ENCODE results near the gene TLDC2.
"Not testable (repeated sequence)": the region's sequence is repeated elsewhere in the genome, so short reads cannot be mapped to it uniquely, and the experiment has no call there.

Gene TLDC2

DNA sequence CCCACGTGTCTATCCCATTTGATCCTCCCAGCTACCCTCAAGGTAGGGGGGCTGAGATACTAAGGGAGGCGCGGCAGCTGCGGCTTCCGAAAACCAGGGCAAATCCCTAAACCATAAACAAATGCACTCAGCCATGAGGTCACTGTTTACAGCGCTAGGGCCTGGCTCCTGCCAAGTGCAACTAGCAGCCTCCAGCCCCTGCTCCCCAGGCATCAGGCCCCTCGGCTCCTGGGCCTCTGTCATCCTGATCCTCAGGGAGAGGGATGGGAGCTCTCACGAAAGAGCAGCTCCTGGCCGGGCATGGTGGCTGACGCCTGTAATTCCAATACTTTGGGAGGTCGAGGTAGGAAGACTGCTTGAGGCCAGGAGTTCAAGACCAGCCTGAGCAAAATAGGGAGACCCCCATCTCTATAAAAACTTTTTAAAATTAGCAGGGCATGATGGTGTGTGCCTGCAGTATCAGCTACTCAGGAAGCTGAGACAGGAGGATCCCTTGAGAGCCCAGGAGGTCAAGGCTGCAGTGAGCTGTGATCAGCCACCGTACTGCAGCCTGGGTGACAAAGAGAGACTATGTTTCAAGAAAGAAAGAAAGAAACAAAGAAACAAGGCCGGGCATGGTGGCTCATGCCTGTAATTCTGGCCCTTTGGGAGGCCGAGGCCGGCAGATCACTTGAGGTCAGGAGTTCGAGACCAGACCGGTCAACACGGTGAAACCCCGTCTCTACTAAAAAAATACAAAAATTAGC lies 42.5 kb upstream of the TLDC2 start:
- no peak overlapping the region for H3K4me3 ChIP-seq (ENCODE audit: control insufficient read depth, low read depth, low read length)
- DNase-seq (ENCODE audit: low read depth): no peak
- TF ChIP-seq, protein P1, sequence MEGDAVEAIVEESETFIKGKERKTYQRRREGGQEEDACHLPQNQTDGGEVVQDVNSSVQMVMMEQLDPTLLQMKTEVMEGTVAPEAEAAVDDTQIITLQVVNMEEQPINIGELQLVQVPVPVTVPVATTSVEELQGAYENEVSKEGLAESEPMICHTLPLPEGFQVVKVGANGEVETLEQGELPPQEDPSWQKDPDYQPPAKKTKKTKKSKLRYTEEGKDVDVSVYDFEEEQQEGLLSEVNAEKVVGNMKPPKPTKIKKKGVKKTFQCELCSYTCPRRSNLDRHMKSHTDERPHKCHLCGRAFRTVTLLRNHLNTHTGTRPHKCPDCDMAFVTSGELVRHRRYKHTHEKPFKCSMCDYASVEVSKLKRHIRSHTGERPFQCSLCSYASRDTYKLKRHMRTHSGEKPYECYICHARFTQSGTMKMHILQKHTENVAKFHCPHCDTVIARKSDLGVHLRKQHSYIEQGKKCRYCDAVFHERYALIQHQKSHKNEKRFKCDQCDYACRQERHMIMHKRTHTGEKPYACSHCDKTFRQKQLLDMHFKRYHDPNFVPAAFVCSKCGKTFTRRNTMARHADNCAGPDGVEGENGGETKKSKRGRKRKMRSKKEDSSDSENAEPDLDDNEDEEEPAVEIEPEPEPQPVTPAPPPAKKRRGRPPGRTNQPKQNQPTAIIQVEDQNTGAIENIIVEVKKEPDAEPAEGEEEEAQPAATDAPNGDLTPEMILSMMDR (IDR thresholded peaks at IDR 0.05; ENCODE audit: control insufficient read depth, insufficient read depth, low read depth, low read length, missing control alignments): no peak

DNA sequence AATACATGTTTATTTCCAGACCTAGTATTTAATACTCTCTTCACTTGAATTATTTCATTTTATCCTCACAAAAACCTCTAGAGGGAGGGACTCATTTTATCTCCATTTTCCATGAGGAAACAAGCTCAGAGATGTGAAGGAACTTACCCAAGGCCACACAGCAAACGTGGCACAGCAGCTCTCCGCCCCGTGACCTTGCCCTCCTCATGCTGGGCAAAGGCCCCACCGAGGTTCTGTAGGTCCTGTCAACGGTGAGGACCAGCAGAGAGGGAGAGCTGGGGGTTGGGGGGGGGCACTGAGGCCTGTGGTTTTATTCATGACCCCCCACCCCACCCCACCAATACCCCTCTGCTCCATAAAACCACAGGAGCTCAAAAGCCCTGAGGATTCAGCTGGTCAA lies 40.9 kb upstream of the TLDC2 start:
- TF ChIP-seq, protein P1 (IDR thresholded peaks at IDR 0.05; ENCODE audit: control insufficient read depth, insufficient read depth, low read depth, low read length, missing control alignments): no peak
- H3K4me3 ChIP-seq (ENCODE audit: control insufficient read depth, low read depth, low read length): no peak overlapping the region
- DNase-seq (ENCODE audit: low read depth): no peak

DNA sequence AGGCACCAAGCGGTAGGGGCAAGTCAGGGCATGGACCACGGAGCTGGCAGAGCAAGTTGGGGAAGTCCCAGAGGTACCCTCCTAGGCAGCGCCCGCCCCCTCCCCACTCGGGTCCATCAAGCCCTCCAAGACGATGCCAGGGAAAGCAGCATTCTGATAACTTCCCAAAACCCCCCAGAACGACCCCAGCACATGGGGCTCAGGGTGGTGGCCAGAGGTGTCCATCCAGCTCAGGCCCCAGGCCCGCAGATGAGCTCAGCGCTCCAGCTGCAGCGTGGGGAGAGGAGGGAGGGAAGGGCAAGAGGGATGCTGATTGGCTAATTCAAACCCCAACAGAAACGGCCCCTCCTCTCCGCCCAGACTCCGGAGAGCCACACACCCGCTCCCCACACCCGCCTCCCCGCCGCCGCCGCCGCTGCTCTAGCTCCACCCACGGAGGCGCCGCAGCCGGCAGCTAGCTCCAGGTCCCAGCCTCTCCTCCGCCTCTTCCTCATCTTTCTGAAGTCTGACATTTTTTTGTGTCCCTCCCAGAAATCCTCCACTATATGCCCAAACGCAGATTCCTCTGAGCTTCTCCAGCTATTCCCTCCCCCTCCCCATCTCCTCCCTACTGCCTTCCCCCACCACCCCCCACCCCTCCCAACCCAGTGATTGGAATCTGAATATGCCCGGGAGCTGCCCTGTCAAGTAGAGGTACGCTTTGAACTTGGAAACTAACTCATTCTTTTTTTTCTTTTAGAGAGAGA lies 40.3 kb upstream of the TLDC2 start:
- H3K4me3 ChIP-seq (ENCODE audit: control insufficient read depth, low read depth, low read length): no peak overlapping the region; the same call in 1 of the 2 replicates
- TF ChIP-seq, protein P1 (IDR thresholded peaks at IDR 0.05; ENCODE audit: control insufficient read depth, insufficient read depth, low read depth, low read length, missing control alignments): no peak
- peak; percentile 76 for DNase-seq (ENCODE audit: low read depth)

DNA sequence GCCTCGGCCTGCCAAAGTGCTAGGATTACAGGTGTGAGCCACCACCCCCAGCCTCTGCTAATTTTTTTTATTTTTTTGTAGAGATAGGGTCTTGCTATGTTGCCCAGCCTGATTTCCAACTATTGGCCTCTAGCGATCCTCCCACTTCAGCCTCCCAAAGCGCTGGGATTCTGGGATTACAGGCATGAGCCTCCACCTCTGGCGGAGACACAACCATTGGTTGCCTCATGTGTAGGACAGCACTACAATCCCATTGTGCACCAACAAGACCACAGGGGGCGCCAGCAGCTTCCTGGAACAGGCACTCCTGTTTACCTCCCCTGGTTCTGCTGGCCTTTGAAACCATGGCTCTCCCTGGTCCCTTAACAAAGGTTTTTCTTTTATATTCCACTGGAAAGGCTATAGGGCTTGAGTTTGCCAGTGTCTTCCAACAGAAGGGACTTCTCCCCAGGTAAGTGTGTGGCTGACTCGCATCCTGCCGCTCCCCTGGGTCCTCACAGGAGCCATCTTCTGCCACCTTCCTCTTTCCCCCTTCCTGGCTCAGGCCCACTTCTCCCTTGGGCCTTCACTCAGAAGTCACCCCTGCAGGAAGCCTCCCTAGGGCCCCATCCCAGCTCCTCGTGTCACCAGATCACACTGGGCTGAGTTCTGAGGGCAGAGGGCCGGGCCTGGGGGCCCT lies 39.2 kb upstream of the TLDC2 start:
- TF ChIP-seq, protein P1 (IDR thresholded peaks at IDR 0.05; ENCODE audit: control insufficient read depth, insufficient read depth, low read depth, low read length, missing control alignments): peak; percentile 45
- no peak overlapping the region for H3K4me3 ChIP-seq (ENCODE audit: control insufficient read depth, low read depth, low read length)

DNA sequence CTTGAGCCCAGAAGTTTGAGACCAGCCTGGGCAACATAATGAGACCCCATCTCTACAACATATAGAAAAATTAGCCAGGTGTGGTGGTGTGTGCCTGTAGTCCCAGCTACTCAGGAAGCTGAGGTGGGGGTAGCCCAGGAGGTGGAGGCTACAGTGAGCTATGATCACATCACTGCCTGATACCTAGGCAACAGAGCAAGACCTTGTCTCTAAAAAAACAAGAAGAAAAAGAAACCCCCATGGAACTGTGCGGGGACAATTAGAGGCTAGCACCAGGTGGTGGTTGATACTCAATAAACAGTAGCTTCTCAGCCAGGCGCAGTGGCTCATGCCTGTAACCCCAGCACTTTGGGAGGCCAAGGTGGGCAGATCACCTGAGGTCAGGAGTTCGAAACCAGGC lies 37.6 kb upstream of the TLDC2 start:
- not testable (repeated sequence) for H3K4me3 ChIP-seq (ENCODE audit: control insufficient read depth, low read depth, low read length); DNase-seq (ENCODE audit: low read depth)

More for the DNA sequence above, 39.2 kb upstream of the TLDC2 start:
- DNase-seq (ENCODE audit: low read depth): no peak

DNA sequence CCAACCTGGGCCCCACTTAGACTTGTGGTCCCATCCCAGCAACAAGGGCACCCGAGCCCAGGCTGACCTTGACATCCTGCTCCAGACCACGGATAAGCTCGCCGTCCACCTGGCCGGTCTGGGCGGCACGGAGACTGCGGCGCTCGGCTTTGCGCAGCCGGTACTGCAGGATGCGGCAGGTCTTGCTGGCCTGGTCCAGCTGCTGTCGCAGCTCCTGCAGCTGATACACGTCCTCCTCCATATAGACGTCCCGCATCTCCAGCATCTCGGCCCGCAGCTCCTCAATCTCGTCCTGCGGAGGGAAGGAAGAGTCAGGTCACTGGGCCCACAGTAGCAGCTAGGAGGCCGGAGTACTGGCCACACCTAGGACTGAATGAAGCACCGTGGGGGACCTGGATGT lies 36.8 kb upstream of the TLDC2 start:
- no peak overlapping the region for H3K4me3 ChIP-seq (ENCODE audit: control insufficient read depth, low read depth, low read length)
- DNase-seq (ENCODE audit: low read depth): no peak
- TF ChIP-seq, protein P1 (IDR thresholded peaks at IDR 0.05; ENCODE audit: control insufficient read depth, insufficient read depth, low read depth, low read length, missing control alignments): no peak

DNA sequence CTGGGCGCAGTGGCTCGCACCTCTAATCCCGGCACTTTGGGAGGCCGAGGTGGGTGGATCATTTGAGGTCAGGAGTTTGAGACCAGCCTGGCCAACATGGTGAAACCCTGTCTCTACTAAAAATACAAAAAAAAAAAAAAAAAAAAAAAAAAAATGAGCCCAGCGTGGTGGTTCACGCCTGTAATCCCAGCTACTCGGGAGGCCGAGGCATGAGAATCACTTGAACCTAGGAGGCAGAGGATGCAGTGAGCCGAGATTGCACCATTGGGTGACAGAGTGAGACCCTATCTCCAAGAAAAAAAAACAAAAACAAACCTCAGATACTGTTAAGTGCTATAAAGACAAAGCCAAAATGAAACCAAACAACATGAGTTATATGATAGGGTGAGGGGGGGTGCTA lies 34.9 kb upstream of the TLDC2 start:
- not testable (repeated sequence) for H3K4me3 ChIP-seq (ENCODE audit: control insufficient read depth, low read depth, low read length); DNase-seq (ENCODE audit: low read depth)
